ENCODE results near the gene ZNF860.

Gene ZNF860

DNA sequence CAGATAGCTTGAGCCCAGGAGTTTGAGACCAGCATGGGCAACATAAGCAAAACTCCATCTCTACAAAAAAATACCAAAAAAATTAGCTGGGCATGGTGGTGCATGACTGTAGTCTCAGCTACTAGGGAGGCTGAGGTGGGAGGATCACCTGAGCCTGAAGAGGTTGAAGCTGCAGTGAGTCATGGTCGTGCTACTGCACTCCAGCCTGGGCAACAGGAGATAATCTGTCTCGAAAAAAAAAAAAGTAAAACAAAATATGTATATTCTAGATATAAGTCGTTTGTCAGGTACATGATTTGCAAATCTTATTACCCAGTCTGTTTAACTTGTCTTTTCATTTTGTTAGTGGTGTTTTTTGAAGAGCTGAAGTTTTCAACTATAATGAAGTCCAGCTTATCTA lies 40.2 kb downstream of the ZNF860 start:
- no peak overlapping the region for H3K4me3 Mint-ChIP-seq
- peaks cover 2% of the 10 kb centered on the region for H3K4me1 Mint-ChIP-seq (ENCODE audit: low read depth)
- H3K27ac Mint-ChIP-seq = no peak overlapping the region
- no peaks in the 10 kb centered on the region for H3K27me3 Mint-ChIP-seq (ENCODE audit: low read depth)
- H3K9me3 Mint-ChIP-seq = no peaks in the 10 kb centered on the region
- no peaks in the 10 kb centered on the region for H3K36me3 Mint-ChIP-seq (ENCODE audit: low read depth)

DNA sequence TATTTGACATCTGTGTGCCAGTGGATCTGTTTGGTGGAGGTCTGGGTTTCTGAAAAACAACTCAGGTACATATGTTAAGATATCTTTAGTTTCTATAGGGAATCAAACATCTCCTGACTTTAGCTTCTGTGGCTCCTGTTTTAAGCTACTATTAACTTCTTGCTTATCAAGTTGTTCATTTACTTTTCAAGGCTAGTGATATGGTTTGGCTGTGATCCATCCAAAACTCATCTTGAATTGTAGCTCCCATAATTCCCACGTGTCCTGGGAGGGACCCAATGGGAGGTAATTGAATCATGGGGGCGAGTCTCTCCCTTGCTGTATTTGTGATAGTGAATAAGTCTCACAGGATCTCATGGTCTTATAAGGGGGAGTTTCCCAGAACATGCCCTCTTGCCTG lies 41.4 kb downstream of the ZNF860 start:
- Mint-ChIP-seq H3K9me3 (no peaks in the 10 kb centered on the region), H3K36me3 (ENCODE audit: low read depth) (no peaks in the 10 kb centered on the region), H3K4me3 (no peak overlapping the region)

DNA sequence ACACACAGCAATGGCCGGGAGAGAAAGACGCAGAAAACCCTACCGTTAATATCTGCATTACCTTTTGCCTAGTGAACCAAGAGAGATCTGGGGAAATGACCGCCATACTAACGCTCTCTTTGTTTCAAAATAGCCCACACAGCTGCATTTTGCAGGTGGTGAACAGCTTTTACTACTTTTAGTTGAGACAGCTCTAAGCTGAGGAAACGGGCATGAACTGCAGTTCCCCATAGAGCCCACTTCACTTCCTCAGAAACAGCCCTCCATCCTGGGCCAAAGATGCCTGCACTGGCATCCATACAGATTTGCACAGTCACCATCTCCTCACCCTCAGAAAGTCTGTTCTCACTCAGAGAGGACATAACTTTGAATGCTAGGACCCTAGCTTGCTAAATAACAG lies 45.0 kb downstream of the ZNF860 start:
- H3K27ac Mint-ChIP-seq = no peak overlapping the region
- H3K36me3 Mint-ChIP-seq (ENCODE audit: low read depth) = no peaks in the 10 kb centered on the region
- H3K9me3 Mint-ChIP-seq = no peaks in the 10 kb centered on the region
- no peak overlapping the region for H3K4me3 Mint-ChIP-seq
- H3K4me1 Mint-ChIP-seq (ENCODE audit: low read depth) = no peaks in the 10 kb centered on the region
- H3K27me3 Mint-ChIP-seq (ENCODE audit: low read depth) = peaks cover 4% of the 10 kb centered on the region

More for the DNA sequence above, 41.4 kb downstream of the ZNF860 start:
- no peak overlapping the region for H3K27ac Mint-ChIP-seq
- H3K27me3 Mint-ChIP-seq (ENCODE audit: low read depth) = peaks cover 4% of the 10 kb centered on the region
- H3K4me1 Mint-ChIP-seq (ENCODE audit: low read depth) = peaks cover 2% of the 10 kb centered on the region

GRCh38 chr3:32037932-32038267 lies 56.4 kb downstream of the ZNF860 start:
- no peaks in the 10 kb centered on the region for H3K36me3 Mint-ChIP-seq (ENCODE audit: low read depth)
- H3K9me3 Mint-ChIP-seq = peaks cover 11% of the 10 kb centered on the region
- peaks cover 2% of the 10 kb centered on the region for H3K27me3 Mint-ChIP-seq (ENCODE audit: low read depth)
- H3K4me3 Mint-ChIP-seq = no peak overlapping the region
- H3K4me1 Mint-ChIP-seq (ENCODE audit: low read depth) = no peaks in the 10 kb centered on the region
- H3K27ac Mint-ChIP-seq = no peak overlapping the region

DNA sequence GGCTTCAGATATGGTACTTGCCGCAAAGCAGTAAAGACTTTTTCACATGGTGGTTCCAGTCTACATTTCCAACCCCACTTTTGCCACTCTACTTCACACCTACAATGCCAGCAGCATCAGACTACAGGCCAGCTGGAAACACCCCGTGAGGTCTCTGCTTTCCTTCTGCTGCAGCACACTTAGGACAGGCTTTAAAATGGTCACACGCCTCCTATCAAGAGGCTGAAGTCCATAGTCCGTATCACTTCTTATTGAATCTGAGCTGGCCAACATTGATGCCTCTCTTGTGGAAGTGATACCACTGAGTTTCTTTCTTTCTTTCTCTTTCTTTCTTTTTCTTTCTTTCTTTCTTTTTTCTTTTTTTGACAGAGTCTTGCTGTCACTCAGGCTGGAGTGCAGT lies 59.8 kb downstream of the ZNF860 start:
- H3K4me1 Mint-ChIP-seq (ENCODE audit: low read depth) = no peaks in the 10 kb centered on the region
- H3K27ac Mint-ChIP-seq = no peak overlapping the region
- H3K9me3 Mint-ChIP-seq = peaks cover 18% of the 10 kb centered on the region
- H3K4me3 Mint-ChIP-seq = no peak overlapping the region
- no peaks in the 10 kb centered on the region for H3K36me3 Mint-ChIP-seq (ENCODE audit: low read depth)
- H3K27me3 Mint-ChIP-seq (ENCODE audit: low read depth) = no peaks in the 10 kb centered on the region
